GM23338 (cell line): ENCODE measurements around the gene TMCO4. TPM values are rescaled to one million over a fixed set of nuclear protein-coding genes. Genes with fewer than 3 reads are reported as not detected.

Experiments used
- ATAC-seq: fragments of 200-7000 bp; cut with Tn5 transposase; 3 replicates; pipeline ENCODE4 v1.9.1; 2020
- DNase-seq: peaks from one replicate; pipeline ENCODE4 v3.0.0-alpha.2; 2015; ENCODE audit warnings: low spot score
- H2AFZ ChIP-seq: fragments of 200-600 bp; sonication (generic); 2 replicates; pipeline ENCODE4 v1.8.0; 2016; ENCODE audit warnings: antibody characterized with exemption, mild to moderate bottlenecking, moderate library complexity
- H3F3A ChIP-seq: fragments of 200-600 bp; sonication (generic); replicated peaks from 2 replicates; pipeline ENCODE4 v1.8.0; 2017; ENCODE audit warnings: antibody characterized with exemption, mixed run types, low read depth
- H3K27ac ChIP-seq: fragments of 200-600 bp; sonication (generic); 2 replicates; pipeline ENCODE4 v1.6.1; 2016; ENCODE audit warnings: low read depth
- H3K27me3 ChIP-seq: fragments of 200-600 bp; sonication (generic); 2 replicates; pipeline ENCODE4 v1.8.0; 2016; ENCODE audit warnings: mild to moderate bottlenecking, mixed run types, moderate library complexity; ENCODE audit not compliant: insufficient read depth
- H3K36me3 ChIP-seq: fragments of 200-600 bp; sonication (generic); 2 replicates; pipeline ENCODE4 v1.8.0; 2016; ENCODE audit warnings: mild to moderate bottlenecking; ENCODE audit not compliant: insufficient read depth
- H3K4me1 ChIP-seq: fragments of 200-600 bp; sonication (generic); 2 replicates; pipeline ENCODE4 v1.8.0; 2016; ENCODE audit warnings: mild to moderate bottlenecking, moderate library complexity; ENCODE audit not compliant: insufficient read depth
- H3K4me2 ChIP-seq: fragments of 200-600 bp; sonication (generic); 2 replicates; pipeline ENCODE4 v1.7.1; 2017; ENCODE audit warnings: mixed run types
- H3K4me3 ChIP-seq: fragments of 200-600 bp; sonication (generic); 2 replicates; pipeline ENCODE4 v1.6.1; 2016; ENCODE audit warnings: mixed run types
- H3K79me2 ChIP-seq: fragments of 200-600 bp; sonication (generic); replicated peaks from 2 replicates; pipeline ENCODE4 v1.8.0; 2017; ENCODE audit warnings: mild to moderate bottlenecking; ENCODE audit not compliant: insufficient read depth
- H3K9me2 ChIP-seq: fragments of 200-600 bp; sonication (generic); 2 replicates; pipeline ENCODE4 v1.8.0; 2017; ENCODE audit not compliant: insufficient read depth
- H4K20me1 ChIP-seq: fragments of 200-600 bp; sonication (generic); replicated peaks from 2 replicates; pipeline ENCODE4 v1.8.0; 2017; ENCODE audit warnings: mild to moderate bottlenecking; ENCODE audit not compliant: insufficient read depth
- H3K27ac Mint-ChIP-seq: 2 replicates; pipeline ENCODE4 v1.8.0; 2020; ENCODE audit warnings: inconsistent platforms, mild to moderate bottlenecking, moderate library complexity, mixed read lengths
- H3K27me3 Mint-ChIP-seq: 3 replicates; pipeline ENCODE4 v1.8.0; 2022; ENCODE audit warnings: low read depth, mild to moderate bottlenecking, moderate library complexity, mixed read lengths, inconsistent platforms; ENCODE audit not compliant: insufficient read depth, poor library complexity
- H3K36me3 Mint-ChIP-seq: 3 replicates; pipeline ENCODE4 v1.8.0; 2021; ENCODE audit warnings: low read depth, mild to moderate bottlenecking, inconsistent platforms, moderate library complexity, mixed read lengths
- H3K4me1 Mint-ChIP-seq: 3 replicates; pipeline ENCODE4 v1.8.0; 2020; ENCODE audit warnings: mild to moderate bottlenecking, inconsistent platforms, mixed read lengths
- H3K4me3 Mint-ChIP-seq: 3 replicates; pipeline ENCODE4 v1.8.0; 2021; ENCODE audit warnings: moderate library complexity, mild to moderate bottlenecking, inconsistent platforms, mixed read lengths
- H3K9me3 Mint-ChIP-seq: 3 replicates; pipeline ENCODE4 v1.8.0; 2020; ENCODE audit warnings: moderate library complexity, mild to moderate bottlenecking, inconsistent platforms, mixed read lengths
- ETS1 ChIP-seq: IDR thresholded peaks from 2 replicates; pipeline ENCODE4 v1.6.1; 2016; ENCODE audit warnings: antibody characterized with exemption
- JUNB ChIP-seq: IDR thresholded peaks from one replicate; pipeline ENCODE4 v1.6.1; 2016; ENCODE audit warnings: antibody characterized with exemption; ENCODE audit not compliant: unreplicated experiment
- STAT1 ChIP-seq: IDR thresholded peaks from one replicate; pipeline ENCODE4 v1.6.1; 2016; ENCODE audit warnings: antibody characterized with exemption; ENCODE audit not compliant: unreplicated experiment
- ZNF114 ChIP-seq: fragments of 250-450 bp; sonication (Bioruptor Pico); IDR thresholded peaks from 2 replicates; pipeline ENCODE4 v1.5.0; 2020; ENCODE audit warnings: mild to moderate bottlenecking, moderate library complexity
- ZNF331 ChIP-seq: fragments of 250-450 bp; sonication (Bioruptor Pico); IDR thresholded peaks from 2 replicates; pipeline ENCODE4 v1.5.0; 2020; ENCODE audit warnings: low read depth, mild to moderate bottlenecking, moderate library complexity
- ZNF462 ChIP-seq: fragments of 250-450 bp; sonication (Bioruptor Pico); IDR thresholded peaks from 2 replicates; pipeline ENCODE4 v1.5.0; 2020; ENCODE audit warnings: mild to moderate bottlenecking, moderate library complexity
- polyA plus RNA-seq: library from polyadenylated mRNA; unstranded; fragments of >200 nt; fragmentation: Nextera tagmentation; extraction: Ambion mirVana; gene quantifications from 2 replicates; pipeline ENCODE4 v1.2.1, GENCODE V29; 2016
- total RNA-seq: library from RNA; depleted of rRNA; stranded (reverse); fragments of >200 nt; shearing (Covaris generic); gene quantifications from 2 replicates; pipeline ENCODE4 v1.2.3, GENCODE V29; 2014

TMCO4 gene
- total and polyA plus RNA-seq, 2 experiments from 2014 or later = 2.6 to 6.9 TPM

- TF ChIP-seq ZNF462 (CRISPR knock-in tag) (no peak), JUNB (no peak), ETS1 (no peak)
These were observed 142.8 kb downstream of the TMCO4 start (continued) for GRCh38 chr1:19656780-19657466.

- H3K79me2 ChIP-seq = no peaks in the 10 kb centered on the region
- ATAC-seq = no peak
- no peak for TF ChIP-seq ZNF331 (CRISPR knock-in tag)
- TF ChIP-seq STAT1 = no peak
- no peak for TF ChIP-seq ZNF114
- TF ChIP-seq ZNF462 (CRISPR knock-in tag) = no peak
These were observed 143.5 kb downstream of the TMCO4 start for GRCh38 chr1:19656134-19656779.

More at GRCh38 chr1:19656134-19656779, 143.5 kb downstream of the TMCO4 start:
- H3K9me3 Mint-ChIP-seq = no peaks in the 10 kb centered on the region; the same call in 2 of the 3 replicates
- no peak overlapping the region for H3K27ac ChIP-seq
- H4K20me1 ChIP-seq = no peaks in the 10 kb centered on the region
- H3K27me3 ChIP-seq = no peaks in the 10 kb centered on the region
- H3K4me3 Mint-ChIP-seq = no peak overlapping the region; the same call in 2 of the 3 replicates
- H2AFZ ChIP-seq = no peak overlapping the region
- no peak for DNase-seq
- H3K4me1 ChIP-seq = 0 out of 2 replicates have a peak, but pooled peaks cover 6% of the 10 kb centered on the region
- no peak overlapping the region for H3K4me3 ChIP-seq
- no peak overlapping the region for H3K4me2 ChIP-seq
- H3K36me3 Mint-ChIP-seq = no peaks in the 10 kb centered on the region; the same call in 2 of the 3 replicates
- H3K36me3 ChIP-seq = no peaks in the 10 kb centered on the region
- no peaks in the 10 kb centered on the region for H3K9me2 ChIP-seq
- H3K27ac Mint-ChIP-seq = no peak overlapping the region
- peaks cover 12% of the 10 kb centered on the region for H3F3A ChIP-seq
- peaks cover 28% of the 10 kb centered on the region for H3K4me1 Mint-ChIP-seq
- H3K27me3 Mint-ChIP-seq = peaks cover 16% of the 10 kb centered on the region
